H1 (cell line): ENCODE results near the gene KRTAP4-5. TPM values are rescaled to one million over a fixed set of nuclear protein-coding genes. Genes with fewer than 3 reads are reported as not detected.

Source experiments
- CTCF ChIA-PET: fragments of 300-600 bp; sonication (Branson Sonifier 250); formaldehyde crosslinking; loops from one replicate; lab custom pipeline; 2021; ENCODE audit not compliant: partially characterized antibody; lab: Charles Lee
- POLR2A ChIA-PET: fragments of 300-600 bp; sonication (Branson Sonifier 250); formaldehyde crosslinking; loops from one replicate; lab custom pipeline; 2021; ENCODE audit warnings: inconsistent platforms; ENCODE audit not compliant: partially characterized antibody; lab: Charles Lee
- DNase-seq, 2 experiments: peaks; one replicate each; pipeline versions ENCODE4 v3.0.0 to v3.0.0-alpha.2; 2010 to 2022; ENCODE audit warnings: low spot score in 2 of 2, low read depth in 1 of 2, mixed read lengths in 1 of 2
- FAIRE-seq: peaks from 2 replicates; lab custom pipeline; 2011; peaks lifted over from hg19 to GRCh38; lab: Jason Lieb, UNC
- H2AFZ ChIP-seq: 2 replicates; pipeline ENCODE4 v1.8.1; 2012; ENCODE audit warnings: low read length, inconsistent platforms
- H2AK5ac ChIP-seq: 2 replicates; pipeline ENCODE4 v1.6.1; 2013; ENCODE audit warnings: low read depth, low read length
- H2BK120ac ChIP-seq: replicated peaks from 2 replicates; pipeline ENCODE3; 2013; ENCODE audit warnings: low read depth, low read length, inconsistent platforms
- H2BK12ac ChIP-seq: 2 replicates; pipeline ENCODE4 v1.6.1; 2013; ENCODE audit warnings: low read depth, low read length
- H2BK15ac ChIP-seq: 2 replicates; pipeline ENCODE4 v1.6.1; 2013; ENCODE audit warnings: low read length
- H2BK20ac ChIP-seq: 2 replicates; pipeline ENCODE4 v1.6.1; 2013; ENCODE audit warnings: low read length
- H2BK5ac ChIP-seq: 2 replicates; pipeline ENCODE4 v1.6.1; 2013; ENCODE audit warnings: low read depth, low read length
- H3K14ac ChIP-seq: 2 replicates; pipeline ENCODE4 v1.6.1; 2013; ENCODE audit warnings: inconsistent platforms; ENCODE audit not compliant: insufficient read length
- H3K18ac ChIP-seq: 2 replicates; pipeline ENCODE4 v1.6.1; 2013; ENCODE audit warnings: low read length; ENCODE audit errors: extremely low read depth
- H3K23ac ChIP-seq: 2 replicates; pipeline ENCODE4 v1.6.1; 2013; ENCODE audit warnings: inconsistent platforms; ENCODE audit not compliant: insufficient read length
- H3K23me2 ChIP-seq: 2 replicates; pipeline ENCODE4 v1.6.1; 2013; ENCODE audit warnings: low read depth, low read length
- H3K27ac ChIP-seq: 2 replicates; pipeline ENCODE4 v1.6.1; 2011; ENCODE audit warnings: low read depth, low read length, inconsistent platforms
- H3K27me3 ChIP-seq, 4 experiments: replicated peaks in 1 of 4; 1 replicate in 1 of 4; 2 replicates in 3 of 4; pipeline versions ENCODE4 v1.6.1 to v1.8.1; 2011 to 2013; ENCODE audit warnings: low read length in 3 of 4, mild to moderate bottlenecking in 3 of 4, inconsistent platforms in 2 of 4, mixed read lengths in 2 of 4, moderate library complexity in 1 of 4; ENCODE audit not compliant: control insufficient read depth in 3 of 4, insufficient read depth in 3 of 4; ENCODE audit errors: extremely low read depth in 1 of 4
- H3K36me3 ChIP-seq, 4 experiments: 2 replicates each; pipeline versions ENCODE4 v1.6.1 to v1.8.1; 2011 to 2013; ENCODE audit warnings: mild to moderate bottlenecking in 4 of 4, low read length in 3 of 4, moderate library complexity in 2 of 4, control low read depth in 1 of 4, inconsistent platforms in 1 of 4; ENCODE audit not compliant: insufficient read depth in 4 of 4, control insufficient read depth in 2 of 4
- H3K4ac ChIP-seq: replicated peaks from 2 replicates; pipeline ENCODE3; 2013; ENCODE audit warnings: low read length, low read depth, mixed read lengths, inconsistent platforms; ENCODE audit not compliant: insufficient read length
- H3K4me1 ChIP-seq, 4 experiments: replicated peaks in 1 of 4; 1 replicate in 1 of 4; 2 replicates in 3 of 4; pipeline versions ENCODE4 v1.6.1 to v1.8.1; 2011 to 2013; ENCODE audit warnings: low read length in 3 of 4, inconsistent platforms in 2 of 4, mixed read lengths in 1 of 4; ENCODE audit not compliant: insufficient read depth in 4 of 4, control insufficient read depth in 3 of 4
- H3K4me2 ChIP-seq, 2 experiments: 2 replicates each; pipeline versions ENCODE4 v1.6.1 to v1.8.1; 2011 to 2013; ENCODE audit warnings: low read depth in 2 of 2, low read length in 2 of 2, control low read depth in 1 of 2, inconsistent platforms in 1 of 2, mild to moderate bottlenecking in 1 of 2; ENCODE audit not compliant: insufficient read depth in 1 of 2
- H3K4me3 ChIP-seq, 4 experiments: fragments of 200-600, 300-600 bp in 1 of 4; sonication (generic), shearing (Covaris generic), sonication (Bioruptor Twin) in 1 of 4; 2 replicates each; pipeline versions ENCODE4 v1.5.1 to v1.8.1; 2011 to 2016; ENCODE audit warnings: low read length in 4 of 4, low read depth in 3 of 4, control low read depth in 2 of 4, inconsistent platforms in 2 of 4, mild to moderate bottlenecking in 2 of 4, mixed read lengths in 1 of 4, moderate library complexity in 1 of 4; ENCODE audit not compliant: insufficient read depth in 2 of 4; ENCODE audit errors: extremely low read depth in 1 of 4
- H3K56ac ChIP-seq: replicated peaks from 2 replicates; pipeline ENCODE3; 2013; ENCODE audit warnings: low read depth, mild to moderate bottlenecking, mixed read lengths, low read length, inconsistent platforms; ENCODE audit not compliant: insufficient read length
- H3K79me1 ChIP-seq: 2 replicates; pipeline ENCODE4 v1.6.1; 2013; ENCODE audit warnings: low read depth, low read length, control low read depth
- H3K79me2 ChIP-seq, 2 experiments: 2 replicates each; pipeline versions ENCODE4 v1.6.1 to v1.8.1; 2012 to 2013; ENCODE audit warnings: low read length in 2 of 2, mild to moderate bottlenecking in 2 of 2, inconsistent platforms in 1 of 2; ENCODE audit not compliant: insufficient read depth in 2 of 2, control insufficient read depth in 1 of 2
- H3K9ac ChIP-seq, 4 experiments: replicated peaks in 1 of 4; 1 replicate in 1 of 4; 2 replicates in 3 of 4; pipeline versions ENCODE4 v1.6.1 to v1.8.1; 2011 to 2013; ENCODE audit warnings: low read depth in 3 of 4, low read length in 3 of 4, control low read depth in 2 of 4, mild to moderate bottlenecking in 2 of 4, moderate library complexity in 2 of 4, inconsistent platforms in 1 of 4; ENCODE audit errors: extremely low read depth in 1 of 4
- H3K9me3 ChIP-seq, 2 experiments: 2 replicates each; pipeline versions ENCODE4 v1.6.1 to v1.8.1; 2012 to 2013; ENCODE audit warnings: mild to moderate bottlenecking in 2 of 2, moderate library complexity in 2 of 2, control low read depth in 1 of 2, inconsistent platforms in 1 of 2, low read depth in 1 of 2, low read length in 1 of 2, mixed read lengths in 1 of 2; ENCODE audit not compliant: insufficient read depth in 2 of 2
- H4K20me1 ChIP-seq, 2 experiments: replicated peaks in 1 of 2; 2 replicates each; pipeline versions ENCODE3 to v1.8.1; 2011 to 2013; ENCODE audit warnings: inconsistent platforms in 2 of 2, low read length in 2 of 2, mild to moderate bottlenecking in 1 of 2; ENCODE audit not compliant: insufficient read depth in 2 of 2, control insufficient read depth in 1 of 2
- H4K5ac ChIP-seq: 2 replicates; pipeline ENCODE4 v1.6.1; 2013; ENCODE audit warnings: low read length, low read depth, mixed read lengths, inconsistent platforms; ENCODE audit not compliant: insufficient read length
- H4K8ac ChIP-seq: 2 replicates; pipeline ENCODE4 v1.8.0; 2013; ENCODE audit warnings: mild to moderate bottlenecking, moderate library complexity, low read length, inconsistent platforms; ENCODE audit not compliant: insufficient read depth; ENCODE audit errors: extremely low read depth
- H4K91ac ChIP-seq: replicated peaks from 2 replicates; pipeline ENCODE3; 2013; ENCODE audit warnings: low read length, mixed read lengths, inconsistent platforms; ENCODE audit not compliant: insufficient read length
- BACH1 ChIP-seq: IDR thresholded peaks from 2 replicates; pipeline ENCODE4 v1.6.1; 2012; ENCODE audit warnings: low read length, improper control_type of control experiment
- BRCA1 ChIP-seq: IDR thresholded peaks from 2 replicates; pipeline ENCODE4 v1.6.1; 2012; ENCODE audit warnings: low read depth, low read length, improper control_type of control experiment
- CBX8 ChIP-seq: fragments of 300-800, 300-1000 bp; sonication (generic); IDR thresholded peaks from 2 replicates; pipeline ENCODE4 v1.7.1; 2016; ENCODE audit warnings: low read depth, low read length, borderline replicate concordance
- FOSL1 ChIP-seq: IDR thresholded peaks from 2 replicates; pipeline ENCODE4 v1.6.1; 2011; ENCODE audit warnings: mild to moderate bottlenecking, low read depth, low read length, moderate library complexity; ENCODE audit not compliant: insufficient read depth
- GABPA ChIP-seq: IDR thresholded peaks from 2 replicates; pipeline ENCODE4 v1.6.1; 2011; ENCODE audit warnings: mild to moderate bottlenecking, low read length, moderate library complexity, borderline replicate concordance; ENCODE audit not compliant: insufficient read depth
- JUND ChIP-seq: IDR thresholded peaks from 2 replicates; pipeline ENCODE4 v1.6.1; 2011; ENCODE audit warnings: mild to moderate bottlenecking, improper control_type of control experiment, low read length
- NRF1 ChIP-seq: IDR thresholded peaks from 2 replicates; pipeline ENCODE4 v1.6.1; 2011; ENCODE audit warnings: mild to moderate bottlenecking, low read depth, low read length, improper control_type of control experiment
- SAP30 ChIP-seq: fragments of 300-600 bp; sonication (generic); IDR thresholded peaks from 2 replicates; pipeline ENCODE4 v1.7.1; 2012; ENCODE audit warnings: low read length, moderate library complexity, mild to moderate bottlenecking, inconsistent platforms; ENCODE audit not compliant: insufficient read depth, insufficient replicate concordance
- SIRT6 ChIP-seq: IDR thresholded peaks from one replicate; pipeline ENCODE4 v1.7.1; 2012; ENCODE audit warnings: low read length, inconsistent platforms
- SP2 ChIP-seq: IDR thresholded peaks from 2 replicates; pipeline ENCODE4 v1.6.1; 2012; ENCODE audit warnings: mild to moderate bottlenecking, low read length, inconsistent platforms
- TBP ChIP-seq: IDR thresholded peaks from 2 replicates; pipeline ENCODE4 v1.6.1; 2011; ENCODE audit warnings: low read depth, low read length, improper control_type of control experiment
- TCF12 ChIP-seq: IDR thresholded peaks from 2 replicates; pipeline ENCODE4 v1.6.1; 2011; ENCODE audit warnings: low read depth, mild to moderate bottlenecking, low read length
- WGBS, 2 experiments: shearing (Covaris generic) in 1 of 2; methylation state at CpG; one replicate each; pipeline versions ENCODE4 v1.1.6 to v1.1.7; 2013 to 2015; ENCODE audit warnings: low lambda C conversion rate in 2 of 2, mixed read lengths in 2 of 2, inconsistent platforms in 1 of 2, low coverage in 1 of 2, missing lambda C conversion rate in 1 of 2; ENCODE audit not compliant: insufficient replicate concordance in 2 of 2, insufficient coverage in 1 of 2, insufficient read length in 1 of 2; ENCODE audit errors: extremely low coverage in 1 of 2, missing lambda C conversion rate in 1 of 2; 5-methylcytosine and 5-hydroxymethylcytosine counted together
- polyA plus RNA-seq, 7 experiments: library from polyadenylated mRNA; depleted of rRNA in 3 of 7; stranded (reverse) in 5 of 7; unstranded in 2 of 7; fragments of >200 nt in 5 of 7; fragments of 200-250 nt in 2 of 7; gene quantifications; 1 replicate in 5 of 7; 2 replicates in 1 of 7; 4 replicates in 1 of 7; pipeline versions ENCODE4 v1.2.1 to v1.2.3, GENCODE V29; 2011 to 2013; ENCODE audit warnings: missing spikeins in 2 of 7, mixed read lengths in 2 of 7
- total RNA-seq: library from RNA; stranded (reverse); fragmentation: NEBNext Ultra II Directional; extraction: Animal tissue kit (Norgen Biotek cat#: 25700); gene quantifications from 2 replicates; pipeline ENCODE4 v1.2.1, GENCODE V29; 2021
- TF ChIP-seq, protein P1 (sequence below), 3 experiments: IDR thresholded peaks; 1 replicate in 2 of 3; 2 replicates in 1 of 3; pipeline versions ENCODE4 v1.5.1 to v1.6.1; 2011; ENCODE audit warnings: low read length in 3 of 3, mild to moderate bottlenecking in 3 of 3, inconsistent platforms in 2 of 3, low read depth in 1 of 3, moderate library complexity in 1 of 3; ENCODE audit not compliant: insufficient read depth in 1 of 3; ENCODE audit errors: control extremely low read depth in 1 of 3

Gene KRTAP4-5
- total and polyA plus RNA-seq, 2 of the 8 experiments (the other 6 are each of a cell fraction or from before 2014, with no cell fraction given): not detected

DNA sequence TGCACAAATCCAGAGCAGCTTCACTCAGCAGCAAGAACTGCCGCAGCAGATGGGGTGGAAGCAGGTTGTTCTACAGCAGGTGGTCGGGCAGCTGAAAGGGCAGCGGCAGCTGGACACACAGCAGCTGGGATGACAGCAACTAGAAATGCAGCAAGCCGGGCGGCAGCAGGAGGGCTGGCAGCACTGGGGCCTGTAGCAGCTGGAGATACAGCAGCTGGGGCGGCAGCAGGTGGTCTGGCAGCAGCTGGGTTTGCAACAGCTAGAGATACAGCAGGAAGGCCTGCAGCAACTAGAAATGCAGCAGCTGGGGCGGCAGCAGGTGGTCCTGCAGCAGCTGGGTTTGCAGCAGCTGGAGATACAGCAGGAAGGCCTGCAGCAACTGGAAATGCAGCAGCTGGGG, 17.9 kb upstream of the KRTAP4-5 start:
- H3K27ac ChIP-seq: no peak overlapping the region
- H3K56ac ChIP-seq: no peak overlapping the region
- H4K5ac ChIP-seq: no peak overlapping the region
- H3K9me3 ChIP-seq: no peaks in the 10 kb centered on the region; a peak in 1 of 4 replicates
- no peak overlapping the region for H2BK20ac ChIP-seq
- no peak overlapping the region for H2BK15ac ChIP-seq
- 90% methylated on average over 6 of the region's 7 CpGs; no CpG with 5 or more reads in 1 of the 2 experiments for WGBS, 2 experiments
- no peaks in the 10 kb centered on the region for H3K36me3 ChIP-seq
- H3K23me2 ChIP-seq: no peaks in the 10 kb centered on the region
- H3K4me1 ChIP-seq: no peaks in the 10 kb centered on the region
- no peak overlapping the region for H4K91ac ChIP-seq
- no peak overlapping the region for H3K4me2 ChIP-seq
- POLR2A ChIA-PET: no interaction called here
- FAIRE-seq: no peak
- DNase-seq: no peak
- no peaks in the 10 kb centered on the region for H3K79me2 ChIP-seq
- no peak overlapping the region for H2BK5ac ChIP-seq
- H3K4me3 ChIP-seq: no peak overlapping the region
- no peak overlapping the region for H3K18ac ChIP-seq
- H2AFZ ChIP-seq: no peak overlapping the region
- H3K14ac ChIP-seq: no peak overlapping the region
- no peak overlapping the region for H3K23ac ChIP-seq
- H2AK5ac ChIP-seq: no peak overlapping the region
- no peaks in the 10 kb centered on the region for H3K79me1 ChIP-seq
- no peak overlapping the region for H4K8ac ChIP-seq
- no peak overlapping the region for H3K4ac ChIP-seq
- no peak overlapping the region for H2BK120ac ChIP-seq
- H3K9ac ChIP-seq: no peak overlapping the region
- H4K20me1 ChIP-seq: no peaks in the 10 kb centered on the region
- H3K27me3 ChIP-seq: no peaks in the 10 kb centered on the region
- H2BK12ac ChIP-seq: no peak overlapping the region
- CTCF ChIA-PET: interaction anchor here (0.6 kb wide), 2 partner anchors 8 to 548 kb away, joined by 3 read pairs; no protein-coding TSS in a partner anchor
- TF ChIP-seq CBX8: no peak
- TF ChIP-seq JUND: no peak
- no peak for TF ChIP-seq BRCA1
- no peak for TF ChIP-seq SIRT6
- no peak for TF ChIP-seq FOSL1
- TF ChIP-seq NRF1: no peak
- TF ChIP-seq SAP30: no peak
- no peak for TF ChIP-seq TCF12
- TF ChIP-seq SP2: no peak
- TF ChIP-seq BACH1: no peak
- TF ChIP-seq GABPA: no peak
- TF ChIP-seq, protein P1, sequence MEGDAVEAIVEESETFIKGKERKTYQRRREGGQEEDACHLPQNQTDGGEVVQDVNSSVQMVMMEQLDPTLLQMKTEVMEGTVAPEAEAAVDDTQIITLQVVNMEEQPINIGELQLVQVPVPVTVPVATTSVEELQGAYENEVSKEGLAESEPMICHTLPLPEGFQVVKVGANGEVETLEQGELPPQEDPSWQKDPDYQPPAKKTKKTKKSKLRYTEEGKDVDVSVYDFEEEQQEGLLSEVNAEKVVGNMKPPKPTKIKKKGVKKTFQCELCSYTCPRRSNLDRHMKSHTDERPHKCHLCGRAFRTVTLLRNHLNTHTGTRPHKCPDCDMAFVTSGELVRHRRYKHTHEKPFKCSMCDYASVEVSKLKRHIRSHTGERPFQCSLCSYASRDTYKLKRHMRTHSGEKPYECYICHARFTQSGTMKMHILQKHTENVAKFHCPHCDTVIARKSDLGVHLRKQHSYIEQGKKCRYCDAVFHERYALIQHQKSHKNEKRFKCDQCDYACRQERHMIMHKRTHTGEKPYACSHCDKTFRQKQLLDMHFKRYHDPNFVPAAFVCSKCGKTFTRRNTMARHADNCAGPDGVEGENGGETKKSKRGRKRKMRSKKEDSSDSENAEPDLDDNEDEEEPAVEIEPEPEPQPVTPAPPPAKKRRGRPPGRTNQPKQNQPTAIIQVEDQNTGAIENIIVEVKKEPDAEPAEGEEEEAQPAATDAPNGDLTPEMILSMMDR (IDR thresholded peaks at IDR 0.05; ENCODE audit: control extremely low read depth in 1 of 3, insufficient read depth in 1 of 3, low read depth in 1 of 3, low read length in 3 of 3): no peak
- TF ChIP-seq TBP: no peak
